GM23338 (cell line): ENCODE measurements around the gene CTSW. TPM values are rescaled to one million over a fixed set of nuclear protein-coding genes. Genes with fewer than 3 reads are reported as not detected.
A peak's percentile ranks its signal among the peaks of the same experiment; 100 is the strongest.
"Not testable (repeated sequence)": the region's sequence is repeated elsewhere in the genome, so short reads cannot be mapped to it uniquely, and the experiment has no call there.

ENCODE experiments used
- ATAC-seq: fragments of 200-7000 bp; cut with Tn5 transposase; 3 replicates; pipeline ENCODE4 v1.9.1; 2020
- DNase-seq: peaks from one replicate; pipeline ENCODE4 v3.0.0-alpha.2; 2015; ENCODE audit warnings: low spot score
- H2AFZ ChIP-seq: fragments of 200-600 bp; sonication (generic); 2 replicates; pipeline ENCODE4 v1.8.0; 2016; ENCODE audit warnings: antibody characterized with exemption, mild to moderate bottlenecking, moderate library complexity
- H3F3A ChIP-seq: fragments of 200-600 bp; sonication (generic); replicated peaks from 2 replicates; pipeline ENCODE4 v1.8.0; 2017; ENCODE audit warnings: antibody characterized with exemption, mixed run types, low read depth
- H3K27ac ChIP-seq: fragments of 200-600 bp; sonication (generic); 2 replicates; pipeline ENCODE4 v1.6.1; 2016; ENCODE audit warnings: low read depth
- H3K27me3 ChIP-seq: fragments of 200-600 bp; sonication (generic); 2 replicates; pipeline ENCODE4 v1.8.0; 2016; ENCODE audit warnings: mild to moderate bottlenecking, mixed run types, moderate library complexity; ENCODE audit not compliant: insufficient read depth
- H3K36me3 ChIP-seq: fragments of 200-600 bp; sonication (generic); 2 replicates; pipeline ENCODE4 v1.8.0; 2016; ENCODE audit warnings: mild to moderate bottlenecking; ENCODE audit not compliant: insufficient read depth
- H3K4me1 ChIP-seq: fragments of 200-600 bp; sonication (generic); 2 replicates; pipeline ENCODE4 v1.8.0; 2016; ENCODE audit warnings: mild to moderate bottlenecking, moderate library complexity; ENCODE audit not compliant: insufficient read depth
- H3K4me2 ChIP-seq: fragments of 200-600 bp; sonication (generic); 2 replicates; pipeline ENCODE4 v1.7.1; 2017; ENCODE audit warnings: mixed run types
- H3K4me3 ChIP-seq: fragments of 200-600 bp; sonication (generic); 2 replicates; pipeline ENCODE4 v1.6.1; 2016; ENCODE audit warnings: mixed run types
- H3K79me2 ChIP-seq: fragments of 200-600 bp; sonication (generic); replicated peaks from 2 replicates; pipeline ENCODE4 v1.8.0; 2017; ENCODE audit warnings: mild to moderate bottlenecking; ENCODE audit not compliant: insufficient read depth
- H3K9me2 ChIP-seq: fragments of 200-600 bp; sonication (generic); 2 replicates; pipeline ENCODE4 v1.8.0; 2017; ENCODE audit not compliant: insufficient read depth
- H4K20me1 ChIP-seq: fragments of 200-600 bp; sonication (generic); replicated peaks from 2 replicates; pipeline ENCODE4 v1.8.0; 2017; ENCODE audit warnings: mild to moderate bottlenecking; ENCODE audit not compliant: insufficient read depth
- H3K27ac Mint-ChIP-seq: 2 replicates; pipeline ENCODE4 v1.8.0; 2020; ENCODE audit warnings: inconsistent platforms, mild to moderate bottlenecking, moderate library complexity, mixed read lengths
- H3K27me3 Mint-ChIP-seq: 3 replicates; pipeline ENCODE4 v1.8.0; 2022; ENCODE audit warnings: low read depth, mild to moderate bottlenecking, moderate library complexity, mixed read lengths, inconsistent platforms; ENCODE audit not compliant: insufficient read depth, poor library complexity
- H3K36me3 Mint-ChIP-seq: 3 replicates; pipeline ENCODE4 v1.8.0; 2021; ENCODE audit warnings: low read depth, mild to moderate bottlenecking, inconsistent platforms, moderate library complexity, mixed read lengths
- H3K4me1 Mint-ChIP-seq: 3 replicates; pipeline ENCODE4 v1.8.0; 2020; ENCODE audit warnings: mild to moderate bottlenecking, inconsistent platforms, mixed read lengths
- H3K4me3 Mint-ChIP-seq: 3 replicates; pipeline ENCODE4 v1.8.0; 2021; ENCODE audit warnings: moderate library complexity, mild to moderate bottlenecking, inconsistent platforms, mixed read lengths
- H3K9me3 Mint-ChIP-seq: 3 replicates; pipeline ENCODE4 v1.8.0; 2020; ENCODE audit warnings: moderate library complexity, mild to moderate bottlenecking, inconsistent platforms, mixed read lengths
- CREB1 ChIP-seq: fragments of 250-450 bp; sonication (Bioruptor Pico); IDR thresholded peaks from 2 replicates; pipeline ENCODE4 v1.5.0; 2020; ENCODE audit warnings: low read depth, mild to moderate bottlenecking, moderate library complexity
- CTCF ChIP-seq, 2 experiments: fragments of 200-600 bp in 1 of 2; sonication (generic) in 1 of 2; conservative IDR thresholded peaks; 2 replicates each; pipeline versions ENCODE4 v1.5.1 to v1.6.1; 2016 to 2017; ENCODE audit warnings: antibody characterized with exemption in 2 of 2, low read depth in 2 of 2, mild to moderate bottlenecking in 2 of 2, moderate library complexity in 1 of 2
- ETS1 ChIP-seq: IDR thresholded peaks from 2 replicates; pipeline ENCODE4 v1.6.1; 2016; ENCODE audit warnings: antibody characterized with exemption
- POLR2AphosphoS5 ChIP-seq: IDR thresholded peaks from 2 replicates; pipeline ENCODE4 v1.6.1; 2016; ENCODE audit warnings: antibody characterized with exemption, low read depth
- STAT1 ChIP-seq: IDR thresholded peaks from one replicate; pipeline ENCODE4 v1.6.1; 2016; ENCODE audit warnings: antibody characterized with exemption; ENCODE audit not compliant: unreplicated experiment
- ZNF114 ChIP-seq: fragments of 250-450 bp; sonication (Bioruptor Pico); IDR thresholded peaks from 2 replicates; pipeline ENCODE4 v1.5.0; 2020; ENCODE audit warnings: mild to moderate bottlenecking, moderate library complexity
- ZNF331 ChIP-seq: fragments of 250-450 bp; sonication (Bioruptor Pico); IDR thresholded peaks from 2 replicates; pipeline ENCODE4 v1.5.0; 2020; ENCODE audit warnings: low read depth, mild to moderate bottlenecking, moderate library complexity
- polyA plus RNA-seq: library from polyadenylated mRNA; unstranded; fragments of >200 nt; fragmentation: Nextera tagmentation; extraction: Ambion mirVana; gene quantifications from 2 replicates; pipeline ENCODE4 v1.2.1, GENCODE V29; 2016
- total RNA-seq: library from RNA; depleted of rRNA; stranded (reverse); fragments of >200 nt; shearing (Covaris generic); gene quantifications from 2 replicates; pipeline ENCODE4 v1.2.3, GENCODE V29; 2014

The CTSW gene
- total and polyA plus RNA-seq, 2 experiments from 2014 or later: not detected

GRCh38 chr11:65890324-65891218 is 10.9 kb downstream of the CTSW start, which contains the start of gene CCDC85B (continued):
- TF ChIP-seq ZNF114 (no peak), ZNF331 (no peak), CTCF (conservative IDR thresholded peaks at IDR 0.05; ENCODE audit: low read depth in 2 of 2) (peak; percentile 22 to 29; a peak in 3 of 4 replicates), CREB1 (CRISPR knock-in tag) (peak; percentile 25; the same call in 1 of the 2 replicates)

- DNase-seq (peak; percentile 83), ATAC-seq (peak; percentile 15)
- peaks cover 17% of the 10 kb centered on the region for H3K36me3 Mint-ChIP-seq
- Histone ChIP-seq H3K79me2 (peaks cover 10% of the 10 kb centered on the region), H3K4me3 (peak overlapping the region; percentile 93), H3K9me2 (no peaks in the 10 kb centered on the region), H2AFZ (no peak overlapping the region; the same call in 1 of the 2 replicates), H3K27ac (no peak overlapping the region), H4K20me1 (peaks cover 12% of the 10 kb centered on the region), H3K36me3 (peaks cover 3% of the 10 kb centered on the region; the same call in 1 of the 2 replicates), H3K4me2 (peak overlapping the region; percentile 89), H3K4me1 (peaks cover 32% of the 10 kb centered on the region), H3K27me3 (peaks cover 25% of the 10 kb centered on the region), H3F3A (peaks cover 34% of the 10 kb centered on the region)
- peaks cover 39% of the 10 kb centered on the region for H3K27me3 Mint-ChIP-seq
- TF ChIP-seq CTCF (conservative IDR thresholded peaks at IDR 0.05; ENCODE audit: low read depth in 2 of 2) (peak; percentile 58 to 73), ETS1 (peak; percentile 64), POLR2AphosphoS5 (peak; percentile 71), STAT1 (no peak), ZNF331 (no peak)
- H3K27ac Mint-ChIP-seq: no peak overlapping the region
- peak overlapping the region; percentile 81 for H3K4me3 Mint-ChIP-seq
- H3K4me1 Mint-ChIP-seq: peaks cover 40% of the 10 kb centered on the region
- H3K9me3 Mint-ChIP-seq: peaks cover 2% of the 10 kb centered on the region; the same call in 1 of the 3 replicates
Observed at GRCh38 chr11:65891219-65892136, 11.8 kb downstream of the CTSW start.

- H4K20me1 ChIP-seq: peaks cover 12% of the 10 kb centered on the region
- H3K4me1 ChIP-seq: peaks cover 29% of the 10 kb centered on the region
- H3K4me2 ChIP-seq: peak overlapping the region; percentile 89
- H3K9me2 ChIP-seq, H2AFZ ChIP-seq, DNase-seq, ATAC-seq, H3K36me3 ChIP-seq, H3K27ac ChIP-seq, H3K9me3 Mint-ChIP-seq, H3K27ac Mint-ChIP-seq, H3K79me2 ChIP-seq: not testable (repeated sequence)
- H3K27me3 Mint-ChIP-seq: peaks cover 35% of the 10 kb centered on the region
- peak overlapping the region; percentile 81 for H3K4me3 Mint-ChIP-seq
- peaks cover 12% of the 10 kb centered on the region for H3K36me3 Mint-ChIP-seq
- H3K4me1 Mint-ChIP-seq: peaks cover 33% of the 10 kb centered on the region
- H3F3A ChIP-seq: peaks cover 32% of the 10 kb centered on the region
- H3K4me3 ChIP-seq: peak overlapping the region; percentile 93
- H3K27me3 ChIP-seq: peaks cover 25% of the 10 kb centered on the region
Observed at GRCh38 chr11:65892137-65892540, 12.5 kb downstream of the CTSW start.
